Neutrophil (primary cell): Measurements from ENCODE around the gene RDX.

Experiments
- H3K27ac ChIP-seq: fragments of 200-600 bp; sonication (generic); 2 replicates; pipeline ENCODE4 v1.5.1; 2016; ENCODE audit warnings: mild to moderate bottlenecking, moderate library complexity
- H3K27me3 ChIP-seq: fragments of 200-600 bp; sonication (generic); 2 replicates; pipeline ENCODE4 v1.6.0; 2016; ENCODE audit warnings: mild to moderate bottlenecking
- H3K36me3 ChIP-seq: fragments of 200-600 bp; sonication (generic); 2 replicates; pipeline ENCODE4 v1.5.1; 2017
- H3K4me1 ChIP-seq, 2 experiments: fragments of 200-600 bp in 1 of 2; sonication (generic) in 1 of 2; 1 replicate in 1 of 2; 2 replicates in 1 of 2; pipeline versions ENCODE4 v1.5.1 to v1.6.1; 2013 to 2016; ENCODE audit warnings: low read depth in 1 of 2, low read length in 1 of 2, mild to moderate bottlenecking in 1 of 2, moderate library complexity in 1 of 2; ENCODE audit not compliant: control insufficient read depth in 1 of 2, insufficient read depth in 1 of 2
- H3K4me3 ChIP-seq, 2 experiments: fragments of 200-600 bp in 1 of 2; sonication (generic) in 1 of 2; 1 replicate in 1 of 2; 2 replicates in 1 of 2; pipeline ENCODE4 v1.5.1; 2013 to 2016; ENCODE audit warnings: low read depth in 1 of 2, low read length in 1 of 2, mild to moderate bottlenecking in 1 of 2, moderate library complexity in 1 of 2
- H3K9me3 ChIP-seq: fragments of 200-600 bp; sonication (generic); 2 replicates; pipeline ENCODE4 v1.5.1; 2016
- CTCF ChIP-seq: fragments of 200-600 bp; sonication (generic); IDR thresholded peaks from 2 replicates; pipeline ENCODE4 v1.5.1; 2016; ENCODE audit warnings: antibody characterized with exemption

The RDX gene

GRCh38 chr11:110268441-110268840, 28.0 kb downstream of the RDX start:
- no peak for TF ChIP-seq CTCF
- H3K27me3 ChIP-seq, result no peaks in the 10 kb centered on the region
- H3K9me3 ChIP-seq, result no peaks in the 10 kb centered on the region
- peaks cover 15% of the 10 kb centered on the region for H3K36me3 ChIP-seq
- H3K27ac ChIP-seq, result no peak overlapping the region
- H3K4me3 ChIP-seq, result no peak overlapping the region
- H3K4me1 ChIP-seq, result no peaks in the 10 kb centered on the region

- TF ChIP-seq CTCF, result no peak
- Histone ChIP-seq H3K4me1 (no peaks in the 10 kb centered on the region), H3K9me3 (no peaks in the 10 kb centered on the region), H3K36me3 (peaks cover 7% of the 10 kb centered on the region), H3K27ac (no peak overlapping the region), H3K27me3 (no peaks in the 10 kb centered on the region), H3K4me3 (no peak overlapping the region)
Observed at GRCh38 chr11:110262072-110262403, 34.4 kb downstream of the RDX start.

GRCh38 chr11:110261195-110262071, 35.0 kb downstream of the RDX start:
- Histone ChIP-seq H3K36me3 (peaks cover 7% of the 10 kb centered on the region), H3K4me1 (no peaks in the 10 kb centered on the region), H3K27me3 (no peaks in the 10 kb centered on the region), H3K27ac (no peak overlapping the region), H3K9me3 (no peaks in the 10 kb centered on the region), H3K4me3 (no peak overlapping the region)
- TF ChIP-seq CTCF, result no peak

- H3K4me1 ChIP-seq, result no peaks in the 10 kb centered on the region
- H3K36me3 ChIP-seq, result peaks cover 22% of the 10 kb centered on the region
- no peak for TF ChIP-seq CTCF
Observed at GRCh38 chr11:110253525-110253924, 42.9 kb downstream of the RDX start.

GRCh38 chr11:110251836-110252235, 44.6 kb downstream of the RDX start:
- no peaks in the 10 kb centered on the region for H3K9me3 ChIP-seq
- no peak overlapping the region for H3K4me3 ChIP-seq
- H3K4me1 ChIP-seq, result no peaks in the 10 kb centered on the region
- H3K36me3 ChIP-seq, result peaks cover 22% of the 10 kb centered on the region
- H3K27me3 ChIP-seq, result no peaks in the 10 kb centered on the region
- H3K27ac ChIP-seq, result no peak overlapping the region
- TF ChIP-seq CTCF, result no peak

More at GRCh38 chr11:110253525-110253924, 42.9 kb downstream of the RDX start:
- H3K4me3 ChIP-seq, result no peak overlapping the region
- no peaks in the 10 kb centered on the region for H3K9me3 ChIP-seq
- H3K27ac ChIP-seq, result no peak overlapping the region
- H3K27me3 ChIP-seq, result no peaks in the 10 kb centered on the region
